ENCODE data around the gene RRAD.

Gene RRAD

GRCh38 chr16:66924527-66925321 is 611 bp downstream of the RRAD start:
- peak; percentile 34; the same call in 1 of the 2 replicates for TF ChIP-seq CTCF (IDR thresholded peaks at IDR 0.05; ENCODE audit: control insufficient read depth, extremely low read depth, insufficient read depth)
- H3K4me3 ChIP-seq (ENCODE audit: low read depth, low read length): no peak overlapping the region
- DNase-seq (ENCODE audit: low read depth): no peak

- DNase-seq (ENCODE audit: low read depth): no peak
- no peak overlapping the region for H3K4me3 ChIP-seq (ENCODE audit: low read depth, low read length)
- TF ChIP-seq CTCF (IDR thresholded peaks at IDR 0.05; ENCODE audit: control insufficient read depth, extremely low read depth, insufficient read depth): no peak
These were observed 1.5 kb downstream of the RRAD start for GRCh38 chr16:66923866-66924265.

- H3K4me3 ChIP-seq (ENCODE audit: low read depth, low read length): no peak overlapping the region
- TF ChIP-seq CTCF (IDR thresholded peaks at IDR 0.05; ENCODE audit: control insufficient read depth, extremely low read depth, insufficient read depth): no peak
- no peak for DNase-seq (ENCODE audit: low read depth)
These were observed 2.0 kb downstream of the RRAD start for GRCh38 chr16:66923247-66923731.

GRCh38 chr16:66921729-66922450 is 3.4 kb downstream of the RRAD start:
- TF ChIP-seq CTCF (IDR thresholded peaks at IDR 0.05; ENCODE audit: control insufficient read depth, extremely low read depth, insufficient read depth): no peak
- H3K4me3 ChIP-seq (ENCODE audit: low read depth, low read length): no peak overlapping the region
- DNase-seq (ENCODE audit: low read depth): no peak

- DNase-seq (ENCODE audit: low read depth): no peak
- no peak for TF ChIP-seq CTCF (IDR thresholded peaks at IDR 0.05; ENCODE audit: control insufficient read depth, extremely low read depth, insufficient read depth)
- no peak overlapping the region for H3K4me3 ChIP-seq (ENCODE audit: low read depth, low read length)
These were observed 4.2 kb downstream of the RRAD start for GRCh38 chr16:66920924-66921680.

- TF ChIP-seq CTCF (IDR thresholded peaks at IDR 0.05; ENCODE audit: control insufficient read depth, extremely low read depth, insufficient read depth): no peak
- no peak overlapping the region for H3K4me3 ChIP-seq (ENCODE audit: low read depth, low read length)
- DNase-seq (ENCODE audit: low read depth): no peak
These were observed 5.1 kb downstream of the RRAD start for GRCh38 chr16:66920299-66920590.
